PFSK-1 (cell line): ENCODE measurements around the gene RBM47.

Experiments
- SIN3A ChIP-seq: IDR thresholded peaks from 2 replicates; pipeline ENCODE4 v1.6.1; 2012; ENCODE audit warnings: mild to moderate bottlenecking, low read length, moderate library complexity, borderline replicate concordance; ENCODE audit not compliant: insufficient read depth
- TAF1 ChIP-seq: IDR thresholded peaks from 2 replicates; pipeline ENCODE4 v1.6.1; 2012; ENCODE audit warnings: low read length, control low read depth, borderline replicate concordance; ENCODE audit not compliant: insufficient read depth

DNA sequence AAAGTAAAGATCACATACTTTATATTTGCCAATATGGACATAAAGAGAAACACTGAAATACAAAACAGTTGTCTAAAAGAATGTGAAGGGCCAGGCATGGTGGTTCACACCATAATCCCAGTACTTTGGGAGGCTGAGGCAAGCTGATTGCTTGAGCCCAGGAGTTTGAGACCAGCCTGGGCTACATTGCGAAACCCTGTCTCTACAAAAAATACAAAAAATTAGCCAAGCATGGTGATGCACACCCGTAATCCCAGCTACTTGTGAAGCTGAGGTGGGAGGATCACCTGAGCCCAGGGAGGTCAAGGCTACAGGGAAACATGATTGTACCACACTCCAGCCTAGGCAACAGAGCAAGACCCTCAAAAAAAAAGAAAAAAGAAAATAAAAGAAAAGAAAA lies 11.8 kb downstream of the RBM47 start:
- TF ChIP-seq TAF1 (no peak), SIN3A (no peak)
